Measurements from ENCODE around the gene SEPTIN7.

DNA sequence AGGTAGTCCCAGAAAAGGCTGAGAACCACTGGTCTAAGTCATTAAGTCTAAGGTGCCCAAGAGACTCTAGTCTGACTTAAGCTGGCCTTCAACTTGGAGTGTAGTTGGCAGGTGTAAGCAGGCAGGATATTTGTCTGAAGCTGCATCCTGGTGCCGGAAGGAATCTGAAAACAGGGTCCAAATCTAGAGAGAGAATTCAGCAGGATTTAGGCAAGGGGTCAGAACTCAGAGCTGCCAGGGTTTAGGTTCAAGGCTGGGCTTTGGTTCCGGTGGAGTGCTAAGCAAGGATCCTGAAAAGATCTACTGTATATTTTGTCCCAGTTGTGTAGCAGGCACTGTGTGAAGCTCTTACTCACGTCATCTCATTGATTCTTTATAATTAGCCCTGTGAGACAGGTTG is 16.5 kb upstream of the SEPTIN7 start:
- TF ChIP-seq, protein P1, sequence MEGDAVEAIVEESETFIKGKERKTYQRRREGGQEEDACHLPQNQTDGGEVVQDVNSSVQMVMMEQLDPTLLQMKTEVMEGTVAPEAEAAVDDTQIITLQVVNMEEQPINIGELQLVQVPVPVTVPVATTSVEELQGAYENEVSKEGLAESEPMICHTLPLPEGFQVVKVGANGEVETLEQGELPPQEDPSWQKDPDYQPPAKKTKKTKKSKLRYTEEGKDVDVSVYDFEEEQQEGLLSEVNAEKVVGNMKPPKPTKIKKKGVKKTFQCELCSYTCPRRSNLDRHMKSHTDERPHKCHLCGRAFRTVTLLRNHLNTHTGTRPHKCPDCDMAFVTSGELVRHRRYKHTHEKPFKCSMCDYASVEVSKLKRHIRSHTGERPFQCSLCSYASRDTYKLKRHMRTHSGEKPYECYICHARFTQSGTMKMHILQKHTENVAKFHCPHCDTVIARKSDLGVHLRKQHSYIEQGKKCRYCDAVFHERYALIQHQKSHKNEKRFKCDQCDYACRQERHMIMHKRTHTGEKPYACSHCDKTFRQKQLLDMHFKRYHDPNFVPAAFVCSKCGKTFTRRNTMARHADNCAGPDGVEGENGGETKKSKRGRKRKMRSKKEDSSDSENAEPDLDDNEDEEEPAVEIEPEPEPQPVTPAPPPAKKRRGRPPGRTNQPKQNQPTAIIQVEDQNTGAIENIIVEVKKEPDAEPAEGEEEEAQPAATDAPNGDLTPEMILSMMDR (IDR thresholded peaks at IDR 0.05): no peak
- TF ChIP-seq POLR2A (IDR thresholded peaks at IDR 0.05): no peak
